Brain microvascular endothelial cell (primary cell): ENCODE measurements around the gene YPEL2.

Experiments
- DNase-seq: peaks from one replicate; pipeline ENCODE4 v3.0.0-alpha.2; 2020
- H3K27ac ChIP-seq: fragments of 250-450 bp; sonication (Bioruptor Pico); 2 replicates; pipeline ENCODE4 v1.5.1; 2020; ENCODE audit warnings: mild to moderate bottlenecking, moderate library complexity
- H3K27me3 ChIP-seq: fragments of 250-450 bp; sonication (Bioruptor Pico); replicated peaks from 2 replicates; pipeline ENCODE4 v1.5.1; 2020; ENCODE audit warnings: mild to moderate bottlenecking
- H3K36me3 ChIP-seq: fragments of 250-450 bp; sonication (Bioruptor Pico); replicated peaks from 2 replicates; pipeline ENCODE4 v1.5.1; 2020; ENCODE audit warnings: mild to moderate bottlenecking
- H3K4me3 ChIP-seq: 2 replicates; pipeline ENCODE4 v1.5.1; 2011; ENCODE audit warnings: low read depth, mild to moderate bottlenecking, control low read depth, low read length, moderate library complexity
- in situ Hi-C: cut with HindIII; loops from 2 replicates; pipeline ENCODE4 v1.10.0; 2017; ENCODE audit warnings: low sequenced_read_pairs, low pct_ligation_motif_present
- TF ChIP-seq, protein P1 (sequence below): IDR thresholded peaks from 2 replicates; pipeline ENCODE4 v1.5.1; 2011; ENCODE audit warnings: low read depth, mild to moderate bottlenecking, moderate library complexity, low read length, control low read depth, inconsistent platforms; ENCODE audit errors: missing control alignments

YPEL2 gene

GRCh38 chr17:59353936-59354755 is 22.7 kb downstream of the YPEL2 start:
- no peaks in the 10 kb centered on the region for H3K36me3 ChIP-seq

DNA sequence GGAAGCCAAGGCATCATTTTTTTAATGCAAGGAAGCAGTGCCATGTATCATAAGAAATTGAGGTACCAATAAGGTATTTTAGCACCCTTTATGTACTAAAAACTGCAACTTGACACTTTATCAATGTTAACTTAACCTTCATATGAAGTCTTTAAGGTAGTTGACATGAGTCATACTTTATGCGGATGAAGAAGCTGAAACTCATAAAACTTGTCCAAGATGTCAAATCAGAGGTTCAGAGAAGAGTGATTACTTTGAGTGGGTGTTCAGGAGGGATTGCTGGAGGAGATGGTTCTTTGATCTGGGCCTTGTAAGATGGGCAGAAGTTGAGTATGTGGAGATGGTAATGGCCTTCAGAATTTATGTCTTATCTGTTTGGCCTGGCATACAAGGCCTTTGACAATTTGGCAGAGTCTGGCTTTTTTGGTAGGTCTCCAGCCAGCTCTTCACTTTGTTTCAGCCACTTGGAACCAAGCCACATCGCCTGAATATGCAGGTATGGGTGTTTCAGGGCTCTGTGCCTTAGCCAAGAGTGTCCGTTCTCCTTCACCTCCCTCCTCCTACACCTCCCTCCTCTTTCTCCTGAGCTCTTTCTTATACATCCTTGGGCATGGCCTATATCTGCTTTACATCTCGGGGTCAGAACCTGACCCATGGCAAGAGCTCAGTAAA is 23.7 kb downstream of the YPEL2 start:
- Histone ChIP-seq H3K27me3 (no peaks in the 10 kb centered on the region), H3K36me3 (no peaks in the 10 kb centered on the region), H3K4me3 (no peak overlapping the region), H3K27ac (no peak overlapping the region)
- in situ Hi-C loops = no loop called here
- TF ChIP-seq, protein P1, sequence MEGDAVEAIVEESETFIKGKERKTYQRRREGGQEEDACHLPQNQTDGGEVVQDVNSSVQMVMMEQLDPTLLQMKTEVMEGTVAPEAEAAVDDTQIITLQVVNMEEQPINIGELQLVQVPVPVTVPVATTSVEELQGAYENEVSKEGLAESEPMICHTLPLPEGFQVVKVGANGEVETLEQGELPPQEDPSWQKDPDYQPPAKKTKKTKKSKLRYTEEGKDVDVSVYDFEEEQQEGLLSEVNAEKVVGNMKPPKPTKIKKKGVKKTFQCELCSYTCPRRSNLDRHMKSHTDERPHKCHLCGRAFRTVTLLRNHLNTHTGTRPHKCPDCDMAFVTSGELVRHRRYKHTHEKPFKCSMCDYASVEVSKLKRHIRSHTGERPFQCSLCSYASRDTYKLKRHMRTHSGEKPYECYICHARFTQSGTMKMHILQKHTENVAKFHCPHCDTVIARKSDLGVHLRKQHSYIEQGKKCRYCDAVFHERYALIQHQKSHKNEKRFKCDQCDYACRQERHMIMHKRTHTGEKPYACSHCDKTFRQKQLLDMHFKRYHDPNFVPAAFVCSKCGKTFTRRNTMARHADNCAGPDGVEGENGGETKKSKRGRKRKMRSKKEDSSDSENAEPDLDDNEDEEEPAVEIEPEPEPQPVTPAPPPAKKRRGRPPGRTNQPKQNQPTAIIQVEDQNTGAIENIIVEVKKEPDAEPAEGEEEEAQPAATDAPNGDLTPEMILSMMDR = no peak
- no peak for DNase-seq

More at GRCh38 chr17:59353936-59354755, 22.7 kb downstream of the YPEL2 start:
- no peak for DNase-seq
- Histone ChIP-seq H3K27me3 (no peaks in the 10 kb centered on the region), H3K27ac (no peak overlapping the region), H3K4me3 (no peak overlapping the region)
- TF ChIP-seq, protein P1 = no peak
- in situ Hi-C loops = no loop called here

DNA sequence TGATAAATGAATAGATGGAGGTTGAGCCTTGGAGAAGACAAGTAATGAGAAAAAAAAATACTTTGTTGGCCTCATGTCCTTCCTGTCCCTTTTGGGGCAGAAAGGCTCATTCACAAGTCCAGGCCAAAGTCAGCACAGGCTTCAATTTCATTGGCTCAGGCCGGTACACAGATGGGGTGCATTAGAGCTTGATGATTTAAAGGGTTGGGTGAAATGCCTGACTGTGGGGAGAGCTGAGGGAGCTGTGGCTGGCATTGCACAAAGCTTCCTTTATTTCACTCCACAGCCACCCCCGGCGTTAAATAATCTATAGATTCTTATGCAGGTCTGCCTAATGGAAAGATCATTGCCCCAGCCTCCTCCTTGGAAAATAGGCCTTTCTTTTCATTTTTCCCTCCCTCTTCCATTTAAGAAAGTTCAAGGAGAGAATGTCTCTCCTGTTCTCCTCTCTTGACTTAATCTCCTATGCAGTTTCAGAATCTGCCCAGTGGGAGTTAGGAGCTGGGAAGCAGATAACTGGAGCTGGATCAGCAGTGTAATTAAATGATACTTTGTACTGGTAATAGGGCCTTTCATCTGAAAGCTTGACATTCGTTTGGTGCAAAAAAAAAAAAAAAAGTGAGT is 24.4 kb downstream of the YPEL2 start:
- in situ Hi-C loops = no loop called here
- TF ChIP-seq, protein P1 = no peak
- no peak for DNase-seq
- no peak overlapping the region for H3K4me3 ChIP-seq
- no peaks in the 10 kb centered on the region for H3K27me3 ChIP-seq
- no peaks in the 10 kb centered on the region for H3K36me3 ChIP-seq
- no peak overlapping the region for H3K27ac ChIP-seq

DNA sequence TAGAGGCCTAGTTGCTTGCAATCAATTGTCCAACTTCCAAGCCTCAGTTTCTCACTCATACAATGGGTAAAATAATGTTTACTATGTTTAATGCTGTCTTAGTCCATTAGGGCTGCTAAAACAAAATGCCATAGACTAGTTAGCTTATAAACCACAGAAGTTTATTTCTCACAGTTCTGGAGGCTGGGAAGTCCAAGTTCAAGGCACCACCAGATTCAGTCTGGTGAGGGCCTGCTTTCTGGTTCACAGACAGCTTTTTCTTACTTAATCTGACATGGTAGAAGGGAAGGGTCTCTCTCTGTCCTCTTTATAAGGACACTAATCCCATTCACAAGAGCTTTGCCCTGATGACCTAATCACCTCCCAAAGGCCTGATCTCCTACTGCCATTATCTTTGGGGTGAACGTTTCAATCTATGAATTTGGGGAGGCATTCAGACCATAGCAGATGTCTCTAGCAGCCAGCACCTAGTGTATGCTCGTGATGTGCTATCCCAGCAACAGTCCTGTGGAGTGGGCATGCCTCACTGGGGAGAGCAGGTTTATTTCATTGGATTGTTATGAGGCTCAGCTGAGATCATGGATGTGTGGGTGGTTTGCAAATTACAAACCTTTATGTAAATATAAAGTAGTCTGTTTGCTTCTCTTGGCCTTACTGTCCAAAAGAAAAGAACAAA is 25.2 kb downstream of the YPEL2 start:
- TF ChIP-seq, protein P1 = no peak
- in situ Hi-C loops = no loop called here
- Histone ChIP-seq H3K27me3 (no peaks in the 10 kb centered on the region), H3K27ac (no peak overlapping the region), H3K4me3 (no peak overlapping the region), H3K36me3 (no peaks in the 10 kb centered on the region)
- no peak for DNase-seq

GRCh38 chr17:59357219-59357697 is 25.8 kb downstream of the YPEL2 start:
- H3K27me3 ChIP-seq = no peaks in the 10 kb centered on the region
- H3K27ac ChIP-seq = peak overlapping the region; percentile 59
- no peak for DNase-seq
- H3K4me3 ChIP-seq = no peak overlapping the region
- H3K36me3 ChIP-seq = no peaks in the 10 kb centered on the region
- in situ Hi-C loops = no loop called here
- TF ChIP-seq, protein P1 = no peak
